ENCODE data around the gene UBE2D1.

The UBE2D1 gene

GRCh38 chr10:58341947-58342346 lies 7.1 kb downstream of the UBE2D1 start:
- no peak for DNase-seq

DNA sequence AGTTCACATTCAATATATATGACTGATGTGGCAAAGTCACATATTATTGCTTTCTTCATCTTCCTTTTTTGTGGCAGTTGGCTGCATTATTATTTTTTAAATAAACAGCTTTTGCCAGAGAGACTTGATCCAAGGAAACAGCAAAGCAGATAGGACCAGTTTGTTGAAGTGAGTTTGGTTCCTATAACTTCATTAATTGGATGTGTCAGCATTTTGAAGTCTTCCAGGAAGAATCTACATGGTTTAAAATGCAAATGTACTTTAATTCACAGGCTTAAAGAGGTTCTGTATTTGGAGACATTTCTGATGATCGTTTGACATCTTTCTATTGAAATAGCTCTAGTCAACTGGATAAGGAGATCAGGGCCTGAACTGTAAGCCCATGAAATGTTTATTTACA lies 13.2 kb downstream of the UBE2D1 start:
- DNase-seq: no peak

DNA sequence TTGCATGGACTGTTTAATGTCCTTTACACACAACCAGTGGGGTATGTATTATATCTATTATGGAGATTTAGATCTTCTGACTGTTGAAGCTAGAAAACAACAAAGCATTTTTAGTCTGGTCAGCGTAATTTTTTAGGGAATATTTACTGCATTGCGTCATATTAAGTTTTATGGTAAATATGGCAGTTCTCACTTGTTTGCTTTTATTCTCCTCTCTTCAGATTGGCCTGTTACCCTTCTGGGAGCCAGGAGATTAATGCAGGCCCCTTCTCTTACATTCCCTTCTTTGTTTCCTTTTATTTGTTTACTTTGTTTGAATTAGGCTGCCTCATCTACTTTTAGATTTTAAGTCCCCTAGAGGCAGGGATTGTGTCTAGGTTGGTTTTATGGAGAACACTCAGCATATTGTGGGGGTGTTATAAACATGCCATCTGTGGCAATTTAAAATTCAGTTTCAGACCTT lies 13.8 kb downstream of the UBE2D1 start:
- DNase-seq: no peak

DNA sequence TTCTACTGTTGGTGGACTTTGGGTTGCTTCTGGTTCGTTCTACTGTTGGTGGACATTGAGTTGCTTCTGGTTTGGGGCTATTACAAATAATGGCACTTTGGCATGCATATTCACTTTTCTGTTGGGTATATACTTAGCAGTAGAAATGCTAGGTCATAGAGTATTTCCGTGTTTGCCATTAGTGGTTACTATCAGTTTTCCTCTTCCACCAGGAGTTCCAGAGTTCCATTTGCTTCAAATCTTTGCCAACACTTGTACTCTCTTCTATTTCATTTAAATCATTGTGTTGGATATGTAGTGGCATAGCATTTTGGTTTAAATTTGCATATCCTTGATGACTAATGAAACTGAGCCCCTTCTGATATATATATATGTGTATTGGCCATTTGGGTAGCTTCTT lies 15.2 kb downstream of the UBE2D1 start:
- DNase-seq: no peak

- DNase-seq: no peak
Observed at GRCh38 chr10:58350619-58351323, 16.0 kb downstream of the UBE2D1 start.

GRCh38 chr10:58351616-58352578 lies 17.1 kb downstream of the UBE2D1 start:
- no peak for DNase-seq

DNA sequence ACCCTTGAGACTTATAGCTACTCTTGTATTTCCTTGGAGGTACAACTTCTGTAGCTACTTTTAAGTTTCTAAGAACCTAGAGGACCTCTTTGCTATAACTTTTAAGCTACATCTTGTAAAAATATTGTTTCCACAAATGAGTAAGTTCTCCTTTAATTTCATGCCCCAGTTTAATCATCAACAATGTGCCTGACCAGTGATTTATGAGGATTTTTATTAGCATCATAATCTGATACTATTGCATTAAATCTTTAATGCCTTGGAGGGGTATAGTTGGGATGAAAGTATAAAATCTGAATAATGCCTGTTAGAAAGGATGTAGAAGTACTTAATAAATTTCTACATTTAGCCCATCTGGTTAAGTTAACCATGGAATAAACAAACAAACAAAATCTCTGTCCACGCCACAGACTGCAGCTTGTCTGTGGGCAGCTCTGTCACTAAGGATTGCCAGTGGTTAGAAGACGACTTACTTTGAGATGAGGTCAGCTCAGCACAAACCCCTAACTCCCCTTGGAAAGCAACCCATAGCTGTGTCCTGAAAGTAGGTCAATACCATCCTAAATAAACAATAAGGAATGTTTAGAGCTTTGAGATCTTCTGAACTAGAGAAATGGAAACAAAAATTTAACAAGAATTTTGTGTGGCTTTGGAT lies 18.3 kb downstream of the UBE2D1 start:
- DNase-seq: no peak

DNA sequence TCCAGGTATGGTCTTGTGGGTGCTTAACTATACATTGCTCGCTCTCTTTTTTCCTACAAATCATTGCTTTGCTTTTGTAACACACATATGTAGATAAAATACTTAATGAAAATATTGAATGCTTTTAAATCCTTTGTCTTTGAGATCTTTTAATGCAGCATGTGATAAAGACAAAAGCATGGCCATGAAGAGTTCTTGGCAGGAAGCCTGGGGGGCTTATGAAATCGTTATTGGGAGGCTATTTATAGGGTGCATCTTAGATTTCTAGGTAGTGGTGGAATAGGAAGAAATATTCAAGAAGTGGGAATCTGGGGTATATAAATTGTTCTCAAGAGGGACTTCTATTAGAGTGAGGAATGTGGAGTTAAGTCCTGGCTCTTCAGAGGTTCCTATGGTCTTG lies 21.9 kb downstream of the UBE2D1 start:
- DNase-seq: no peak

DNA sequence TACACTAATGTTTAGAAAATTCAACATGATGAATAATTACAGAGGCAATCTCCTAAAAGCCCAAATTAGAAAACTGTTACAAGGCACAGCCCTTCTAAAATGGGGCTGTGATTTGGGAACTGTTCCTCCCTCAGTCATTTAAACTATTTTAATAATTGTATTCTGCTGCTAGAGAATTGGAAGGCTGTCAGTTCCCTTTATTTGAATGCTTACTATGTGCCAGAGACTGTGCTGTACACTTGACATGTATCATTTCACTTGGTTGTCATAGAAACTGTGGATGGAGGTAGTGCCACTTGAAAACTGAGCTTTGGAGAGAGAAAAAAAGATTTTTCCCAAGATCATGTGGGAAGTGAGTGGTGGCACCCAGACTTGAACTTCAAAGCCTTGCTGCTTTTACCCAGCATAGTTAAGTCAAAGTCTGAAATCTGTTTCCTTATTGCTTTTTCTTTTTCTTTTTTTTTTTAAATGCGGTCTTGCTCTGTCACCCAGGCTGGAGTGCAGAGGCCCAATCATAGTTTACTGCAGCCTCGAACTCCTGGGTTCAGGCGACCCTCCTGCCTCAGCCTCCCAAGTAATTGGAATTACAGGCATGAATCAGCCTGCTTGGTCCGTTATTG lies 23.6 kb downstream of the UBE2D1 start:
- no peak for DNase-seq

GRCh38 chr10:58358947-58359346 lies 24.1 kb downstream of the UBE2D1 start:
- no peak for DNase-seq

GRCh38 chr10:58359541-58359940 lies 24.7 kb downstream of the UBE2D1 start:
- no peak for DNase-seq

- DNase-seq: no peak
Observed at GRCh38 chr10:58360412-58361004, 25.7 kb downstream of the UBE2D1 start.

GRCh38 chr10:58361353-58361752 lies 26.5 kb downstream of the UBE2D1 start:
- DNase-seq: no peak

DNA sequence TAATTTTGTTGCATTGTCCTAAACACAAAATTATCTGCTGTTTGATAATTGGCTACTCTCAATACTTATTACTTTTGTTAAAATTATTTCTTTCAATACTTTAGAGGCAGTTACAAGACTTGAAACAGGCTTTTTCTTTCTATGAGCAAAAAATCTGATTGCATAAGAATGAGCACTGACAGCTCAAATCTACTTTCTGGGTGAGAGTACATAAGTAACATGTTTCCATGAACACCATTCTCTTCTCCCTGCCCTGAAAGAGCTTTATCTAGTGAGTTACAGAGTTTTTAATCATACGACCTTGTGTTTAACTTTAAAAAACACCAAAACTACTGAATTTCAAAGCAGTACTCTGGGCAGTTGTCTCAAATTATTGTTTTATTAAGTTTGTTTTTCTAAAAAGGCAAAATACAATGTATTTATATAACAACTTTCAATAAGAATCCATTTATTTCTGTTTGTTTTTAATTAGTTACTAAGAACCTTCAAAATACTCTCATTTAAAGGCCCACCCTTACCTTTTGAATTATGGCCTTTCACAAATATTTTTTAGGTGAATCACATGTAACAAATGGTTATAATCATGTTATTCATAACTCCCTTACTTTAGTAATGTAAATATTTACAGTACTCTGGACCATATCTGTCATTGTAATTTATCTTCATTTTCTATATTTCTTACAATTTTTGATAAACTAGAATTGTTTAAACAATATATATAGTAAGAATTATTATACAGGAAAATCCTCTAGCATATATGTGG lies 27.4 kb downstream of the UBE2D1 start:
- no peak for DNase-seq

DNA sequence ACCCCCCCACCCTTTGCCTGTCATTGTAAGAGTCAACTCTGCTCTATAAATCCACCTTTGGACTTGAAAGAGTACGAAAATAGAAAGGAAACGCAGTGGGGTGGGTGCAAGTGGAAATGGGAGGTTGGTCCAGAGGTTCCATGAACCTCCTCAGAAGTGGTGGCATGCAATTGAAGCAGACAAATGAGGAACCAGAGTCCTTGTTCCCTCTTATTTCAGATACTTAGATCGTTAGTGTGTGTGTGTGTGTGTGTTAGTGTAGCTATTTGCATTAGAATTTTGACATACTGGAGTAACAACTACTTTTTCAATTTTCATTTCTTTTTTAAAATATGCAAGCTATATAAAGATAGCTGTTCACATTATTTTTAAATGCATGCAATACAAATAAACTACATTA lies 32.3 kb downstream of the UBE2D1 start:
- no peak for DNase-seq

- DNase-seq: no peak
Observed at GRCh38 chr10:58371473-58371872, 36.7 kb downstream of the UBE2D1 start.

DNA sequence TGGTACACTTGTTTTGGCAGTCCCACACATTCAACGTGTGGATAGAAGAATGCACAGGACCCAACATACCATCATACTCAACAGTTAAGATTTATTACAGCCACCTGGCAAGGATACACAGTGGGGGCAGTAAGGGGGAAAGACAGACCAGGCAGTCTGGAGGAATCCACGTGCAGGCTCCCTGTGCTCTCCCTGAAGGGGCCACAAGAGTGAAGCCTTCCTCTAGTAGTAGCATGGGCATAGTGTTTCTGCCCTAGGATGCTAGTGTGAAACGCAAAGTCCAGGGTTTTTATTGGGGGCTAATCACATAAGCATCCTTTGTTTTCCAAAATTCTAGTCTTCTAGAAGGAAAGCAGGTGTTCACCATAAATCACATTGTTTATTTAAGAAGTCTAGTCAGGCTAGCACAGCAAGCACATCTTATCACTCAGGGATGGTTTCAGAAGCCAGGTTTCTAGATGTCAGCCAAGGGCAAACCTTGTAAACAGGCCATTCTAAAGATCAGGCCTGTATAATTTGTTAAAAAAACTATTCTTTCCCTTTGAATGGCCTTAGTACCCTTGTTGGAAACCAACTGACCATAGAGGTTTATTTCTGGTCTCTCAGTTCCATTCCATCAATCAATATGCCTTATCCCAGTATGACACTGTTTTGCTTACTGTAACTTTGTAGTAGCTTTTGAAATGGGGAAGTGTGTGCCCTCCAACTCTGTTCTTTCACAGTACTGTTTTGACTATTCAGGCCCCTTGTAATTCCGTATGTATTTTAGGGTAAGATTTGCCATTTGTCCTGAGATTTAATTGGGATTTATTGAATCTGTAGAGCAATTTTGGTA lies 38.0 kb downstream of the UBE2D1 start:
- DNase-seq: no peak

- no peak for DNase-seq
Observed at GRCh38 chr10:58373442-58373827, 38.6 kb downstream of the UBE2D1 start.

GRCh38 chr10:58382489-58382995 lies 47.7 kb downstream of the UBE2D1 start:
- DNase-seq: no peak

GRCh38 chr10:58384095-58384494 lies 49.3 kb downstream of the UBE2D1 start:
- no peak for DNase-seq

DNA sequence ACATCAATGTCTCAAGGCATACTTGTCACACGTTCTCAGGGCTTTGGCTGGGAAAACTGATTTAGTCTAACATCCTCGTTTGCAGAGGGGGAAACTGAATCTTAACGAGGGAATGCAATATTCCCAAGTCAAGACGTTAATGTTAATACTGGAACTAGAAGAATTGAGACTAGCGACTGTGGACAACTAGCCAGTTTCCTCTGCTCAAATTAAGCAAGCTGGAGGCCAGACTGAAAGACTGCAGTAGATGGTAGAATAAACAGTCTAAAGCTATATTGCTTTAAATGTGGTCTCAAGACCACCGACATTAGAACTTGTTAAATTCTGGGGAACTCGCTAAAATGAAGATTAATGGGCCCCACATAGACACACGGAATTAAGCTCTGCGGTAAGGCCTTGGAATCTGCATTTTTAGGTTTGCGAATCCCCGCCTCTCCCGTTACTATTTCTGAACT lies 49.8 kb downstream of the UBE2D1 start:
- DNase-seq: no peak

Data from stimulated activated CD4-positive, alpha-beta T cell treated with anti-CD3 and anti-CD28 coated beads, Interleukin-2, amount 100 ng/mL, for 48 hours (primary cell).